HG03469 (cell line): Measurements from ENCODE around the gene VPS16.
"Not testable (repeated sequence)": the region's sequence is repeated elsewhere in the genome, so short reads cannot be mapped to it uniquely, and the experiment has no call there.

Source experiments
- ATAC-seq: cut with Tn5 transposase; IDR thresholded peaks from one replicate; pipeline ENCODE4 v1.9.1; 2021; ENCODE audit warnings: mild to moderate bottlenecking, moderate library complexity, moderate number of reproducible peaks; ENCODE audit not compliant: unreplicated experiment

VPS16 gene

GRCh38 chr20:2806351-2806701 is 34.2 kb upstream of the VPS16 start:
- no peak for ATAC-seq

GRCh38 chr20:2807019-2807418 is 33.5 kb upstream of the VPS16 start:
- ATAC-seq = no peak

GRCh38 chr20:2807929-2808328 is 32.6 kb upstream of the VPS16 start:
- not testable (repeated sequence) for ATAC-seq

- ATAC-seq = no peak
Measured at GRCh38 chr20:2809690-2810089, 30.9 kb upstream of the VPS16 start.

- no peak for ATAC-seq
Measured at GRCh38 chr20:2812189-2812588, 28.4 kb upstream of the VPS16 start.

GRCh38 chr20:2814076-2814475 is 26.5 kb upstream of the VPS16 start:
- ATAC-seq = no peak

- no peak for ATAC-seq
Measured at GRCh38 chr20:2814587-2815051, 25.9 kb upstream of the VPS16 start, which contains the start of gene C20orf141. Gene C20orf141 (plus strand): TSS chr20:2814987. CDS start chr20:2815185, 198 bp downstream.

- no peak for ATAC-seq
Measured at GRCh38 chr20:2815242-2815900, 25.2 kb upstream of the VPS16 start.

- ATAC-seq = no peak
Measured at GRCh38 chr20:2816030-2816582, 24.4 kb upstream of the VPS16 start, which contains the start of gene TMEM239. Gene TMEM239 (plus strand): TSS chr20:2816364. CDS start chr20:2816555, 191 bp downstream.

- ATAC-seq = no peak
Measured at GRCh38 chr20:2816583-2817340, 23.8 kb upstream of the VPS16 start.

GRCh38 chr20:2817341-2817726 is 23.2 kb upstream of the VPS16 start:
- ATAC-seq = no peak

- ATAC-seq = no peak
Measured at GRCh38 chr20:2817891-2818595, 22.5 kb upstream of the VPS16 start.

GRCh38 chr20:2820084-2820895 is 20.3 kb upstream of the VPS16 start:
- no peak for ATAC-seq

GRCh38 chr20:2820896-2821869 is 19.4 kb upstream of the VPS16 start:
- no peak for ATAC-seq

GRCh38 chr20:2822073-2822472 is 18.5 kb upstream of the VPS16 start:
- ATAC-seq = no peak

GRCh38 chr20:2825761-2826160 is 14.8 kb upstream of the VPS16 start:
- ATAC-seq = no peak

- ATAC-seq = no peak
Measured at GRCh38 chr20:2826655-2827054, 13.9 kb upstream of the VPS16 start.

GRCh38 chr20:2829376-2829775 is 11.2 kb upstream of the VPS16 start:
- ATAC-seq = no peak

GRCh38 chr20:2831206-2831605 is 9.3 kb upstream of the VPS16 start:
- ATAC-seq = not testable (repeated sequence)
